SKM-1 treated with dmso at 0.1 percent for 144 hours (cell line): ENCODE results near the gene CTNND2.

ENCODE experiments used
- DNase-seq: peaks from one replicate; lab custom pipeline; 2025; ENCODE audit not compliant: unreplicated experiment; lab: John Stamatoyannopoulos, UW

Gene CTNND2

DNA sequence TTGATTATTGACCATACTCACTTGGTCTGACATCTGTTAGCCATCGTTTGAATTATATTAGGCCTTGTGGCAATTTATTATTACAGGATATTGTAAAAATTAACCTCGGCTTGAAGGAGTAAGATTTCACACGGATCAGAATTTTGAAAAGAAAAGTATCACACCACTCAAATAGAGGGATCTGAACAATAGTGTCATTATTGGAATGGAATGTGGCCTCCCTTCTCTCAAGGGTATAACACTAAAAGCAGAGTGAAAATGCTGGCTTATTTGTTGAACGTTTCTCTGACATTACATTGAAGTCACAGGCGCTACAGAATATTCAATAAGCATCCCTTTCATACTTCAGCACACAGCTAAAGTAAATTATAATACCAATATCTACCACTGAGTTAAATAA lies 509.3 kb downstream of the CTNND2 start:
- no peak for DNase-seq

DNA sequence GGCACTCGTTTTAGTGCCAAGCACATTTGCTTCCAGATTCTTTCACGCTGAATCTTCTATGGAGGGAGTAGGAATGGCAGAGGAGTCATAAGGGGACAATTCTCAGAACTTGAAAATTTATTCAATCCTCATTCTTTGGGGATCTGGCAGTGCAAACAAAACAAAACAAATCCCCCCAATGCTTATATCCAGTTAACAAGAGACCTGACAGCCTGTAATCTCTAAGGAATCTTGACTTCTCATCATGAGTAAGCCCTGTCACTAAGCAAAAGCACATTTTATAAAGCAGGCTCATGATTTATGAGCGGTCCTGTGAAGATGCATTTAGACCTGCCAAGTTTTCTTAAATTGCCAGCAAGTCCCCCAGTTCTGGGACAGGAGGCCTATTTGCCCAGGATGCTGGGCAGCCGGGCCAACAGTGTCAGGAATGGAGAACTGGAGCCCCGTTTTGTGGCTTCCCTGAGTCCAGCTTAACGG lies 513.9 kb downstream of the CTNND2 start:
- DNase-seq, result no peak

DNA sequence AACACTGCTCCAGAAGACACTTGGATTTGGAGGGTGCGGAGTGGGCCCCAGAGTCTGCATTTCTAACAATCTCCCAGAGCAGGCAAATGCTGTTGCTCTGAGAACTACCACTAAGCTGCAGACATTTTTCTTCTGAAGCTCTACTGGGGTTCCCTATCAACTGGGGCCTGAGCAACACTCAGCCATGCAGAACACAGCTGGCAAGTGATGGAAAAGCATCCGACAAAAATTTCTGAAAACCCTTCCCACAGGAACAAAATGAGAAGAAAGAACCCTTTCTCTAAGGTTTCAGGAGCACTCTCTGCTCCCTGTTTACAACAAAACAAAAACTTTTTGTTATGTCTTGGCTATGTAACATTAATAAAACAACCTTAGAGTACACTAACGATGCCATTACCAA lies 516.9 kb downstream of the CTNND2 start:
- DNase-seq, result no peak

DNA sequence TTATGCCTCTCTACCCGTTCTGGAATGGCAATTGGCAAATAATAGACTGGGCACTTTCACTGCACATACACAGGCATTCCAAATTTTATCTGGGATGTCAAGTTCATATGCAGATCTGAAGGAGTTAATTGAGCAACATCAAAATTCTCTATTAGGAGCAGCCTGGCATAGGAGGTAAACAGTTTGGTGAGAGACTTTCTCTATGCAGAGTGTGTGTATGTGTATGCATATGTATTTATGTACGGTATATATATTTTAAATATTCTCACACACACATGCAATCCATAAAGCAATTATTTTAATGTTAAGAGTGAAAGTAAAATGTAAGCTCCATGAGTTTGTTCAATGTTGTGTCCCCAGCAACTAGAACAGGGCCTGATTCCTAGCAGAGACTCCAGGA lies 517.8 kb downstream of the CTNND2 start:
- DNase-seq, result no peak

DNA sequence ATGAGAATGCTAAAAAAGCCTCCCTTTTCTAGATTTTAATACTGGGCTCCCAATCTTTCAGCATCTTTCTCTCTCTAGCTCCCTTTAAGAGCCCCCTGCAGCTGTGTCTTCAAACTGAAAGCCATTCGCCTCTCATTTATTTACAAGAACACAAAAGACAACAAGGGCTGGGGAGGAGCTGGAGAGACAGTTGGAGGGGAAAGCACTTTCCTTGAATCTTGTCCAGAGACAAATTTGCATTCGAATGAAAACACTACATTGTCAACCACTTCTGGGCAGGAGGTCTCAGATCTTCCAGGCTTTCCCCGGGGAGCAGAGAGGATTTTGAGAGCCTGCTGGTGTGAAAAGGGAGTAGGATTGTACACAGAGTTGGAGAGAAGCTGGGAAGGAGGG lies 518.3 kb downstream of the CTNND2 start:
- no peak for DNase-seq

DNA sequence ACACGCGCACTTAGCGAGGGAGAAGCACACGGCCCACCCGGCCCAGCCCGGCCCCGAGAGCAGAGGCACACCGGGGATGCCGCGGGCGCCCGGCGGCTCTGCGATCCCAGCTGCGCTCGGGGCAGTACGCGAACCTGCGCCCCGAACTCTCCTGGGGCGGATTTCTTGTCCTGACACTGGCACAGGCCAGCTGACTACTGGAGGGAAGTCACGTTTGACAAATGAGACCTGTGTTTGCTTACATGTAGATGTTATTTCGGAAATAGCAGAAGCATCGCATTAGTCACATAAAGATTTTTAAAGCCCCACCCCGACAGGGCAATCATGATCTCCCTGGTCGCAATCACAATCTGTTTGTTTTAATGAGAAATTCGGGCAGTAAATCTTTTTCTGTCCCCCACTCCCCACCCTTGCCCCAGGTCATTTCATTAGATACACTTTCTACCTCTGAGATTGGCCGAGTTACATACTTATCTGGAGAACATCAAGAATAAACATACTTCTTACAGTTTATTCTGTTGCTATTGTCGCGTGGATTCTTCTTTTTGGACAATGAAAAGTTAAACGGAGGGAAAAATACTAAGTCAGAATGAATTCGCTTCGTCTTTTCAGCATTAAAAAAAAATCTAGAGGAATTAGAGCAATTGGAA lies 518.9 kb downstream of the CTNND2 start:
- DNase-seq, result no peak

DNA sequence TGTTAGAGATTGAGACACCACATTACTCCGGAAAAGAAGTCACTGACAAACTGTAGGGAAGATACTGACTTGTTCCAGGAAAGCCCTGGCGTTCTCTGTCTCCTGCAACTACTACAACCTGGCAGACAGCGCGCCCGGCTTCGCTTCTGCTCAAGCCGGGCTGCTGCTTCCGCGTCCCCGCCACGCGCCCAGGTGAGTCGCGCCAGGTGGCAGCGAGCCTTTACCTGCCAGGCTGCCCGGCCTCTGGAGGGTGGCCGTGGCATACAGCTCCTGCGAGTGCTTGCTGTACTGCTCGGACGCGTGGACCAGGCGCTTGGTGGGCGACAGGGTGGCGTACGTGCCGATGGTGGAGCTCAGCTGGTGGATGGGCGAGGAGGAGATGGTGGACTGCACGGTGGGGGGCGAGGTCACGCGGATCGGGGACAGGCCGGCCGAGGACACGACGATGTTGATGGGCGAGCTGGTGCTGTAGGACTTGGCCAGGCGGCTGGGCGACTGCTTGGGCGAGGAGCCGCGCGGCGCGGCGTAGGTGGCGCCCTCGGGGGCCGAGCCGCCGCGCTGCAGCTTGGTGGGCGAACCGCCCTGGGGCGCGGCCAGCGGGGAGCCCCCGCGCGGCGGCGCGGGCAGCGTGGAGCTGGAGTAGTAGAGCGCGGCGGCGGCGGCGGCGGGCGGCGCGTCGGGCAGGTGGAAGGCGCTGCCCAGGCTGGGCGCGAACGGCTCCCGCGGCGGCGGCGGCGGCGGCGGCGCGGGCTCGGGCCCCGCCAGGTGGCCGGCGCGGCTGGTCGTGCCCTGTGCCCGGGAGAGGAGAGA lies 519.6 kb downstream of the CTNND2 start:
- DNase-seq, result no peak

DNA sequence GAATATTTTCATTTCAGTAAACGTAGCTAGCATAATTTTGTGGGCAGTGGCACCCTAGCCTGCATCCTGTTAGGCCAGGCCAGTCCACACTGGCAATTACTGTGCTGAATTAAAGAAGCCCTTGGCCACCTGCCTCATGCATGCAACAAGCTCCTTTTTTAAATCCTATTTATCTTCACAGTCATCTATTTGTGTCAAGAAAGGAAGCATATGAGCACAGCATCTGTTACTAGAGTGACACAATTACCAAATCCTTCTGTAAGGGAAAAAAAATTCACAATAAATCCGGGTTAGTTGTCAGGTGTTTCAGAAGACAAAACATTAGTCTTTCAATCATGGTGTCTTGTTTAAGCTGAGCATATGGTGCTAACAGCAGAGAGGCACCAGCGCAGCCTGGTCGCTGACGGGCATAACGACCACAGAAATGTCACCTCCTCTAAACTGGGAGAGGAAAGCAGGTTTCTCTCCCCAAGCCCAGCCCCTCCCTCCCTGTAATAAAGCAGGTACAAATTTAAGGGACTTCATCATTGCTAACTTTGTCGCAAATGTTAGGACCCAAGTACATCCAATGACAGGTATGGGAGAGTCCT lies 520.6 kb downstream of the CTNND2 start:
- no peak for DNase-seq

DNA sequence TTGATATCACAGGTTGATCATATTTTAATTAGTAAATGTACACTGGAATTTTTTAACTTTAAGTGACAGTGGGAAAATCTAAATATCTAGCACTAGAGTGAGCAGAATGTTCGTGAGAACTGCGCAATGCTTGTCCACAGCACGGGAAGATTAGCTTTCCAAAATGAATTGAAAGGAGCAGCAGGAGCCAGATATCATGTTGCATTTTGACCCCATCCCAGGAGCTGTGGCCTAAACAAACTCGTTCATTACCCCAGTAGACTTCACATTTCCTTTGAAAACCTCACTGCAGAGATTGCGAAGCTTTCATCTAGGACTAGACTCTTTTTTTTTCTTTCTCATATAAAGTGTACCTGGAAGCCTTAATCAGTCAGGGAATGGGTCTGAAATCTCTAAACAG lies 525.8 kb downstream of the CTNND2 start:
- no peak for DNase-seq

DNA sequence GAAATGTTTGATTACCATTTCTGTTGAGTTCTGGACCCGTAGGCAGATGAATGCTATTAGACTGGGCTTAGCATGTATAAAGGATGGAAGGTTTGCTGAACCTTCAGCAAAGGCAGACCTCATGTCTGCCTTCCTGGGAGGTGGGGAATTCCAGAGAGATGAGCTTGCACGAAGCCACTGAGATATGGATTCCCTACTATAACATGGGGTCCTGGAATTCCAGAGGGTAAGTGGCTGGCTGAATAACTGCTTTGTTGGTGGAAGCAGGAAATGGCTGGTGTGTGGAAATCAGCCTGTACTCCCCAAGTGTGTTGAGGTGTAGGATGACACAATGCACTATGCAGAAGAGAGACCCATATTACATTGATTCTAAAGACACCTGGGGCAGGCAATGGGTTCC lies 526.4 kb downstream of the CTNND2 start:
- DNase-seq, result no peak

DNA sequence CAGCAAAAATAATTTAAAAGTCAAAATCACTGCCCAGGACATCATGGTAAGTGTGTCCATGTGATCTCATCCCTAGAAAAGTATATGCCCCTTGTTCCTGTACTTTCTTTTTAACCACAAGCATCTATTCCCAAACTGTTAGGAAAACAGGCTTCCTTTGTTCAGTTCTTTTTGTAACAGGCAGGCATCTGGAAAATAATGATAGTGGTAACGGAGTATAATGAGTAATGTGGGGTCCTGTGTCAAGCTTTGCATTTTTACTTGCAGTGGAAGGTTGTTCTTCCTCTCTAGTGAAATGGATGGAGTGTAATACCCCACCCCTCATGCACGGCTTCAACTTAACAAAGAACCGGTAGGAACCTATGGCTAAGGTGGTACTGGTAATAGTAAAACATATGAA lies 532.1 kb downstream of the CTNND2 start:
- DNase-seq, result no peak

DNA sequence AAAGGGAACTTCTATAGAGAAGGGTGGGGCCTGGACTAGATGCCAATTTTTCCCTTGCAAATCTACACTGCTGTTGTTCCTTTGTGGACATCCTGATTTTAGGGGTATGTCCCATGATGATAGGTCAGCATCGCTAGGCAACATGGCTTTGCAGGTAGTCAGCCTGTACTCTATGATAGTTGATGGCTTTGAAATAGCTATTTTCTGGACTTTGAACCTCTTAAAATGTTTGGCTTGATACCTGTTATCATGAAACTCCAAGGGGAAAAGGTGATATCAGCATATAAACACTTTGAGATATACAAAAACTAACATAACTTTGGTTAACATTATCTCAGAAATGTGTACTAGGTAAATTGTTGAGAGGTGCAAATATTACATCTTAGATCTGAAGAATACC lies 533.2 kb downstream of the CTNND2 start:
- DNase-seq, result no peak

DNA sequence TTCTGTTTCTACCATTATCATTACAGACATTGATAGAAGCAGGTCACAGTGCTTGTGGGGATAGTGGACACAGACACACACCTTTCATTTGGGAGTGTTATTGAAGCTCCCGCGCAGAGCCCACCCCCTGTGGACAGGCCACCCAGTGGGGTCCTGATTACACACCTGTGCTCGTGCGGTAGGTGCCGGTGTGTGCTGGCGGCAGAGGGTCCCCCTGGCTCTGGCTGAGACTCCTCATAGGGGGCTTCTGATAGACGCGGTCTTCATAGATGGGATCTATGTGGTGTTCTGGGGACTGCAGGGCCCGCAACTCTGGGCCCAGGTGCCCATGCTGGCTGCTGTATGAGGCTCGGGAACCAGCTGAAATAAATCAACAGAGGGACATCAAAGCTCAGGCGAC lies 539.7 kb downstream of the CTNND2 start:
- DNase-seq, result no peak

DNA sequence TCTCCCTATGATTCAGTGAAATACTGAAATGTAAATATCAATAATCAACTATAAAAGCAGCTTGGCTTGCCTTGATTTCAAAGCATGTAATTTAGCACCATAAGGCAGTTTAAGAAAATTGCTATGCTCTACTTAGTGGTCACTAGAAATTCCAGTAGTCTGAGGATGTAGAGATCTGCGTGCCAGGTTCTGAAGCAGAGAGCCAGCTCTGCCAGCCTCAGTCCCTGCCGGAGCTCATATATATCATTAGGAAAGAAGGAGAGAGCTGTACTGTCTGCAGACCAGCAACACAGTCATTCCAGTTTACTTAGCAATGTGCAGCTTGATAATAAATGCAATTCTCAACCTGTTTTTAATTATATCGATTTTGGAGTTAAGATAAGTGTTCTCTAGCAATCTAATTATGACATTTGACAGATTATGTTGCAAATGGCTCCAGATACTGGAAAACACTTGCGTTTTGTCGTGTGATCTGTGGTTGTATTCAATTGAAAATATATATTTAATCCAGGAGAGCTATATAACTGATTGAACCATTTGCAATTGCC lies 540.5 kb downstream of the CTNND2 start:
- DNase-seq, result no peak

DNA sequence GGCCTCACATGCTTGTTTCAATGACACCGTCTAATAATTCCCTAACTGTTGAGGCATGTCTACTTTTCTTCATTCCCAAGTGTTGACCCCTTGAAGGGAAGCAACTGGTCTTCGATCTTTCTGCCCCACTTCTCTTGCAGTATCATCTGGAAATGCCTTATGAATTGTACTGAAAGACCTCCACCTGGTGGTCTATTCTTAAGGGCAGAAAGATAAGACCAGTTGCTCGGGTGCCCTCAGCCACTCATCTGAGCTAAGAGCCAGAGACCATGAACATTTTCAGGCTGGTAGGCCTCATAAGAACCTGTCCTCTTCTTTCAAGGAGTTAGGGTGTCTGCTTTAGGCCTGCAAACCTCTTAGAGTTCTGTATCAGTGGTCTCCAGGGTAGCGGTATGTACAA lies 542.5 kb downstream of the CTNND2 start:
- no peak for DNase-seq

DNA sequence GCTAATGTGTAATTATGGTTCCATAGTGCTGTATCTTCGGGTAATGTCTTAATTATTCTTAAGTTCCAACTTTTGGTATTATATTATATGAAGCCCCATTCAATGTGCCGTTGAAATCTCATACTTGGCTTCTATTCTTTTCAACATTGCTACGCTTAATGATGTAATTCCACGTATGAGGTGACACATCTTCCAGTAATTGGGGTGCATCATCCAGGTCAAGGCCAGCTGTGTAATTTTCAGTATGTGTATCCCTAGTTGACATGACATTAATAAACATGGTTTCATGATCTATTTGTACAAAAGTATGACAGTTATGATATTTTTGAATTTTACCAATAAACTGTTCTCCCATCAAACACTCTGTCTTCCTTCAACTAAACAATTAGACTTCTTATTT lies 546.3 kb downstream of the CTNND2 start:
- DNase-seq, result no peak

DNA sequence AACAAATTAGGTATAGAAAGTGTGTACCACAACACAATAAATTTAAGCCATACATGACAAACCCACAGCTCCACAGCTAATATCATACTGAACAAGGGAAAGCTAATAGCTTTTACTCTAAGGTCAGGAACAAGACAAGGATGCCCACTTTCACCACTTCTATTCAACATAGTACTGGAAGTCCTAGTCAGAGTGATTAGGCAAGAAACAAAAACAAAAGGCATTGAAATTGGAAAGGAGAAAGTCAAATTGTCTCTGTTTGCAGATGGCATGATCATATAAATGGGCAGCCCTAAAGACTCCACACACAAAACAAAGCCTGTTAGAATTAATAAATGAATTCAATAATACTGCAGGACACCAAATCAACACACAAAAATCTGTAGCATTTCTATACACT lies 548.8 kb downstream of the CTNND2 start:
- no peak for DNase-seq

DNA sequence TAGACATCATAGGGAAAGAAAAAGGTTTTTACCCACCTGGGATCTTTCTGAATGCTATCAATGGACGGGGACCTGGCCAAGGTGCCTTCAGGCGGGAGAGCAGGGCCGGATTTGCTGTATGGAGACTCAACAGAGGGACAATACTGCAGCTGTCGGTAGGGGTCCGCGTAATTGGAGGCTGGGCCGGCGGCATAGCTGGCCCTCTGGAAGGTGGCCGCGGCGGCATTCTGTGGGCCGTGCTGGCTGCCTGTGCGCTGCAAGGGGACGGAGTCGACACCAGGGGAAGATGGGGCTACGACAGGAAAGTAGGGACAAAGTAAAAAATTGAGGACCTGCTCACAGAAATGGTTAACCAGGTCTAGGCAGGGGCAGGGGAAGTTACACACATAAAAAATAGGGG lies 557.9 kb downstream of the CTNND2 start:
- DNase-seq, result no peak

DNA sequence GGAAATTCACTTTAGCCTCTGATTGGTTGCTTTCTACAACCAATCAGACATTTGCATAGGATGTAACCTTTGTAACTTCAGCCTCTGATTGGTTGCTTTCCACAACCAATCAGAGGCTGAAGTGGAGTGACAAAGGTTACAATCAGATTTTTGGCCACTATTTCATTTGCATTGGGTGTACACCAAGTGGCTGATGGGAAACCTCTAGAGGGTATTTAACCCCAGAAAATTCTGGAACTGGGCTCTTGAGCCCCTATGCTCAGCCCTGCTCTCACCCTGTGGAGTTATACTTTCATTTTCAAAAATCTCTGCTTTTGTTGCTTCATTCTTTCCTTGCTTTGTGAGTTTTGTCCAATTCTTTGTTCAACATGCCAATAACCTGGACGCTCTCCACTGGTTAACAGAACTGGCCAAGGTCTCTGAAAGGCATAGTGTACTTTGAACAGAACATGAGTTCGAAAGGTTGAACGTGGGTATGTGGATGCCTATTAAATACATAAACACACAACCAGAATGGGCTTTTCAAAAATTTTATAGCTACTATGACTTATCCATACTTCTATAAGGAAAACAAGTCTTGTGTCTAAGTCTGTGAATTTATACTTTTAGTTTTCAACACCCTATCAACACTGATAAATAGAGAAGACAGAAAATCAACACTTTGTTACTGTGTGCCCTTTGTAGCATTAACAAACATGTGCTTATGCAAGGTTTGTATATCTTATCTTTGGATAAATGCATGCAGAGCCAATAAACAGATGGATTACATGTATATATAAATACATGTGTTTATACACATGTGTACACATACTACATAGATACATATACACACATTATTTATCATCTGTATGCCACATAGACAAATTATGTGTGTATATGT lies 568.1 kb downstream of the CTNND2 start:
- DNase-seq, result no peak

DNA sequence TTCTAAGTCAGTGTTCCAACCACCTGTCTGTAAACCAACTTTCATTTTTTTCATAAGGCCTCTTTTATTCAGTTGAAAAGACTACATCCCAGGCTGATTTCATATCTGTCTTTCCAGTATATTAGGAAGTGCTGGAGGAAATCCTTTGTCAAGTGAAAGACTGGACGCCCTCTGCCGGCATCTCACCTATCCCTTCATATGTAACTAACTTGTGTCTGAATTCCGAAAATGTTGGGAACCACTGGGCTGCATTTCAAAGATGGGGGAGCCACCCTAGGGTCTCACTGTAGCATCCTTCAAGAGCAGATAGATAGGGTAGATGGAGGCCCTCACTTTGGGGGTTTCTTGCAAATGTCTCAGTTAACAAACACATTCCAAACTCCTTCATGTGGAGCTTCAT lies 569.8 kb downstream of the CTNND2 start:
- no peak for DNase-seq

DNA sequence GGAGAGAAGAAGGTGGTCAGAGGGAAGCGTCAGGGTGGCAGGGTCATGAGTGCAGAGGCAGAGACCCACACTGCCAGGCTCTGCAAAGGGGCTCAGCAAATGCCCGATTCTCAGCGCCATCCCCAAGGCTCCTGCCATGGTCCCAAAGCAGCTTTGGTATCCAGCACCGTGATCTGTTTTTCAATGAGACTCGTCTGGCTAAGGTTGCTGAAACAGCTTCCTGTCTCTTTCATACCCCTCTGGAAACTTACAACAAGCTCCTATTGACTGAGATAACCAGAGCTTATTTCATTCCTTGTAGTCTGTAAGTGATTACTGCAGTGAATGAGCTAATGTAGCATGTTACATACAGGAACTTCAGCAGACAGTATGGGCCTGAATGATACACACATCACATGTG lies 574.6 kb downstream of the CTNND2 start:
- no peak for DNase-seq
